GM18526 (cell line): Measurements from ENCODE around the gene RGS9.

Experiments used
- POLR2A ChIP-seq: IDR thresholded peaks from 3 replicates; pipeline ENCODE4 v1.6.1; 2011; ENCODE audit not compliant: insufficient read length; ENCODE audit errors: extremely low read depth

RGS9 gene

DNA sequence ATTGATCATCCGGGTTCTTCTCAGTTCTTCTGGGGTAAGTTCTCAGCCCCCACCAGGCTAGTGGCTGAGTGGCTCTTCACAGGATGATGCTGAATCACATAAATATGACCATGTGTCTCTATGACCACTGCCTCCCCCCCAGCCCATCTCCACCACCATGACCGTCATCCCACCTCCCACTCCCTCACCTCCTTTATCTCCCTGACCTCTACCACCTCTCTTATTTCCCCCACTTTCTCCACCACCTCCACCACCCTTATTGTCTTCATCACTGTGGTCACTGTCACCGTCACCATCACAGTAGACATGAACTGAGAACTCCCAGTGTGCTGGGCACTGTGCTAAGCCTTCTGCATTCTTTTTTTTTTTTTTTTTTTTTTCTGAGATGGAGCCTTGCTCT is 32.5 kb downstream of the RGS9 start:
- TF ChIP-seq POLR2A = no peak

- no peak for TF ChIP-seq POLR2A
Measured at GRCh38 chr17:65170839-65171238, 33.7 kb downstream of the RGS9 start.

- no peak for TF ChIP-seq POLR2A
Measured at GRCh38 chr17:65171752-65172151, 34.6 kb downstream of the RGS9 start.

DNA sequence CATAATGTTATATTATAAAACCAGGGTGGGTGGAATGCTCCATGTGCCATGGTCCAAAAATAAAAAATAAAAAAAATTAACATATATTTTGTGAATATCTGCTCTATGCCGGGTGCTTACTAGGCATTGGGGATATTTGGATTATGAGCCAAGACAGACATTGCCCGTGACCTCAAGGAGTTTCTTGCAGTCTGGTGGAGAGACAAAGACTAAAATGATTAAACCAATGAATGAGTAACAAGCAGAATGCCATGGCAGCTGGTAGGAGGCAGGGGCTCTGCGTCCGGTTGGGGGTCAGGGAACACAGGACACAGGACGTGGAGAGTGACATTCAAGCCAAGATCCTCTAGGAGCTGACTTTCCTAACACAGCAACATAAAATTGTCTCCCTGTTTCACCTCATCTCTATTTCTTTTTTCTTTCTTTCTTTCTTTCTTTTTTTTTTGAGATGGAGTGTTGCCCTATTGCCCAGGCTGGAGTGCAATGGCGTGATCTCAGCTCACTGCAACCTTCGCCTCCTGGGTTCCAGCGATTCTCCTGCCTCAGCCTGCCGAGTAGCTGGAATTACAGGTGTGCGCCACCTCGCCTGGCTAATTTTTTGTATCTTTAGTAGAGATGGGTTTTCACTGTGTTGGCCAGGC is 35.4 kb downstream of the RGS9 start:
- no peak for TF ChIP-seq POLR2A

- no peak for TF ChIP-seq POLR2A
Measured at GRCh38 chr17:65173284-65173793, 36.2 kb downstream of the RGS9 start.

- TF ChIP-seq POLR2A = no peak
Measured at GRCh38 chr17:65173976-65174683, 37.0 kb downstream of the RGS9 start.

GRCh38 chr17:65174974-65175373 is 37.8 kb downstream of the RGS9 start:
- no peak for TF ChIP-seq POLR2A

DNA sequence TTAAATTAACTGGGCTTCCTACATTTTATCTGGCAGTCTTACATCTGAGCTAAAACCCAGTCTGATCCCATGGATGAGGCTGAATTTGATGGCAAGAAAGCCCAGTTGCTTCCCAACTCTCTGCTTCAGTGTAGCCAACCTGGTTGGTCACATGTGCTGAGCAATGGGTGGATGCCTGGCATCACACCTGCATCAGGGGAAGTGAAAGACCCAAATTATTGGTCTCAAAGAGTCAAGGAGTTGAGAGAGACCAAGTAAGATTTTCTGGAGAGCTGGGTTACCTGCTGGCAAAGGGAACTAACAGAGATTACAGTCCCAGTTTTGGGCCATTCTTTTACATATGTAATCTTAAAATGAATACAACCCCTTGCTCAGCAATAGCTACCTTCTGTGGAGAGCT is 38.8 kb downstream of the RGS9 start:
- TF ChIP-seq POLR2A = no peak

GRCh38 chr17:65176646-65177409 is 39.7 kb downstream of the RGS9 start:
- no peak for TF ChIP-seq POLR2A

GRCh38 chr17:65177901-65178300 is 40.7 kb downstream of the RGS9 start:
- TF ChIP-seq POLR2A = no peak

DNA sequence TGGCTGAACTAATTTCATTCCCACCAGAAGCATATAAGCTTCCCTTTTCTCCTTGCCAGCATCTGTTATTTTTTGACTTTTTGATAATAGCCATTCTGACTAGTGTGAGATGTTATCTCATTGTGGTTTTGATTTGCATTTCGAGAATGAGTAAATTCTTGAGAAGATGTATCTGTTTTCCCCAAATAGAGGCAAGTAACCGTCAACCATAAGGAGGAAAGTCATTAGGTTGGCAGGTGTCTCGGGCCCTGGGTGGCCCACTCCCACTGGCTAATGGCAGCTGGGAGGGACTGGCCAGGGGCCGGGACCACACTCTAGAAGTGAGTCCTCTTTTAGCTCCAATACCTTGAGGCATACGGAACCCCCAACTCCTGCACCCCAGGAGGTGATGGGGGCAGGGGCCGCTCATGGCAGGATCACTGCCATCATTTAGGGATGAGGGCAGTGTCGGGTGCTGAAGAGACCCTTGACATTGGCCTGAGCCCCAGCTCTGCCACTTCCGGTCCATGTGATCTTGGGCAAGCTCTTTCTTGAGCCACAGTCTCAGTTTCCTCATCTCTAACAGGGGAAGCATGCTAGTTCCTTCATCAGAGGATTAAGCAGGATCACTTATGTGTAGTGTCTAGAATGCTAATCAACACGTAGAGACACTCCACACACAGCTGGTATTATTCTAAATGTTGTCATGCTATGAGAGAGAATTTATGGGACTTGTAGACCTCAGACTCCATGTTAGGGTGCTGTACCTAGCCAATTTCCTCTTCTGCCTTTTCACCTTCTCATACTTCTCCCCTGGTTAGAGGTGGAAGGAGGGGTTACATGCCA is 44.3 kb downstream of the RGS9 start:
- no peak for TF ChIP-seq POLR2A

- no peak for TF ChIP-seq POLR2A
Measured at GRCh38 chr17:65182233-65182632, 45.1 kb downstream of the RGS9 start.

GRCh38 chr17:65183736-65184135 is 46.6 kb downstream of the RGS9 start:
- TF ChIP-seq POLR2A = no peak

GRCh38 chr17:65184235-65184959 is 47.2 kb downstream of the RGS9 start:
- TF ChIP-seq POLR2A = no peak
